GM12873 (cell line): ENCODE data around the gene MT1F.
A peak's percentile ranks its signal among the peaks of the same experiment; 100 is the strongest.

ENCODE experiments used
- CTCF ChIP-seq: IDR thresholded peaks from 2 replicates; pipeline ENCODE4 v1.5.1; 2012; ENCODE audit warnings: low read depth, mild to moderate bottlenecking, moderate library complexity, low read length, control low read depth; ENCODE audit not compliant: insufficient read depth; ENCODE audit errors: missing control alignments

The MT1F gene

GRCh38 chr16:56629531-56629930, 28.2 kb upstream of the MT1F start:
- TF ChIP-seq CTCF: no peak

DNA sequence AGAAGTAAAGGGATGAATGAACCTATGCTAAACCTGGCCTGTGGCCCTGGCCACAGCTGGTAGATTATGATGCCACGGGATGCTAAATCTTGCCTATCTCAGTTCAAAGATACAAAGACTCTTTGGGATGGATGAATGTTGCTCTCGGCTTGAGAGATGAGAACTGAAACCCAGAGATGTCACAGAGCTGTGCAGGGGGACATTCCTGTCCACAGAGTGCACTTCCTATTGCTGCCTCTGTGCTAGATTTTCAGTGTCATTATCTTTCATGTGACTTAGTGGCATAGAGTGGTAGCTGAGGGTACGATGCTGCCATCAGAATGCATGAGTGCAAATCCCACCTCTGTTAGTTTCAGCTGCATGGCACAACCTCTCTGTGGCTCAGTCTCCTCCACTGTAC, 27.6 kb upstream of the MT1F start:
- peak; percentile 47 for TF ChIP-seq CTCF

- no peak for TF ChIP-seq CTCF
Measured at GRCh38 chr16:56631197-56631596, 26.6 kb upstream of the MT1F start.

GRCh38 chr16:56631832-56632155, 26.0 kb upstream of the MT1F start:
- TF ChIP-seq CTCF: no peak

- TF ChIP-seq CTCF: no peak
Measured at GRCh38 chr16:56632156-56632847, 25.5 kb upstream of the MT1F start, which contains the start of gene MT1M. TSS of gene MT1M (plus strand) at chr16:56632659. CDS start at chr16:56632732, 73 bp downstream.

- no peak for TF ChIP-seq CTCF
Measured at GRCh38 chr16:56632848-56633365, 24.9 kb upstream of the MT1F start.

- no peak for TF ChIP-seq CTCF
Measured at GRCh38 chr16:56633535-56633934, 24.2 kb upstream of the MT1F start.
